HG03175 (cell line): ENCODE data around the gene ST7L.

Experiments
- ATAC-seq: cut with Tn5 transposase; IDR thresholded peaks from one replicate; pipeline ENCODE4 v1.9.1; 2021; ENCODE audit warnings: mild to moderate bottlenecking, moderate library complexity; ENCODE audit not compliant: unreplicated experiment

ST7L gene

DNA sequence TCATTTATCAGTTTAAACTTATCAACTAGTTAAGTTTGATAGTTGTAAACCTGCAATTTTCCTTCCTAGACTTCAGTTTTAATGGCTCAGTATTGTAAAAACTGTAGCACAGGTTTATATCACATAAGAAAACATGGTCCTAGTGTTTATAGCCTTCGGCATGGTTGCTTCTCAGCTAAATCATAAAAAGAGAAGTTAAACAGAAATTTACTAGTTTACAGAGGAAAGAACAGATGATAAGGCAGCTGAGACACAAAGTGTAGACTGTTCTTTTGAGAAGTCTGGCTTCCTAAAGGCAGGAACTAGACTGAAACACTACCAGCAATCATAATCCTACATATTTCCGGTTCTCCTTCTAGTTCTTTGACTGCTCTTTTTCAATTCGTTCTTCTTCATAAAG lies 70.4 kb downstream of the ST7L start:
- ATAC-seq = no peak

DNA sequence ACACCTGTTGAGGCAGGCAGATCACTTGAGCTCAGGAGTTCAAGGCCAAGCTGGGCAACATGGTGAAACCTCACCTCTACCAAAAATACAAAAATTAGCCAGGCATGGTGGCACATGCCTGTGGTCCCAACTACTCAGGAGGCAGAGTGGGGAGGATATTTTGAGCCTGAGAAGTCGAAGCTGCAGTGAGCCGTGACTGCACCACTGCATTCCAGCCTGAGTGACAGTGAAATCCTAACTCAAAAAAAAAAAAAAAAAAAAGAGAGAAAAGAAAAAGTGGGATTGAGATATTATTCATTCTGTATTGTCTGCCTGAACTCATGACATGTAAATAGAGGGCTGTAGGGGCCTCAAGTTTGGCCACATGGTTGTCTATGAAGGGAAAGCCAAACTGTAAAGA lies 72.9 kb downstream of the ST7L start:
- ATAC-seq = no peak

DNA sequence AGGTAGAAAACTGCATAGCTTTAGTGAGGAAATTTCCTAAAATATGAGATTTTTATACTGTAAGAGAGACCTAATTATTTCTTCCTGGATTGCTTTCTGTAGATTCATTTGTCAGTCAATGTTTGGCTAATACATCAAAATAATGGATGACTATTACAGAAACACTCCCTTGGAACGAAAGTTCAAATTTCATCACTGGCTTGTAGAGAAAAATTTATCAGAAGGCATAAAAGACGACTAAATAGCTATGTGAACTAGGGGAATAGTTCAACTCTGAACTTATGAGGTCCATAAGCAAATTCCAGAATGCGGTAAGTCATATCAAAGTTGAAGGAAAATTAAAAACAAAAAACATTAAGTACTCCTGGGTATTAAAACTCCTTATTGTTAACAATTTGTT lies 74.2 kb downstream of the ST7L start:
- no peak for ATAC-seq

GRCh38 chr1:112544011-112544688 lies 74.8 kb downstream of the ST7L start:
- no peak for ATAC-seq

DNA sequence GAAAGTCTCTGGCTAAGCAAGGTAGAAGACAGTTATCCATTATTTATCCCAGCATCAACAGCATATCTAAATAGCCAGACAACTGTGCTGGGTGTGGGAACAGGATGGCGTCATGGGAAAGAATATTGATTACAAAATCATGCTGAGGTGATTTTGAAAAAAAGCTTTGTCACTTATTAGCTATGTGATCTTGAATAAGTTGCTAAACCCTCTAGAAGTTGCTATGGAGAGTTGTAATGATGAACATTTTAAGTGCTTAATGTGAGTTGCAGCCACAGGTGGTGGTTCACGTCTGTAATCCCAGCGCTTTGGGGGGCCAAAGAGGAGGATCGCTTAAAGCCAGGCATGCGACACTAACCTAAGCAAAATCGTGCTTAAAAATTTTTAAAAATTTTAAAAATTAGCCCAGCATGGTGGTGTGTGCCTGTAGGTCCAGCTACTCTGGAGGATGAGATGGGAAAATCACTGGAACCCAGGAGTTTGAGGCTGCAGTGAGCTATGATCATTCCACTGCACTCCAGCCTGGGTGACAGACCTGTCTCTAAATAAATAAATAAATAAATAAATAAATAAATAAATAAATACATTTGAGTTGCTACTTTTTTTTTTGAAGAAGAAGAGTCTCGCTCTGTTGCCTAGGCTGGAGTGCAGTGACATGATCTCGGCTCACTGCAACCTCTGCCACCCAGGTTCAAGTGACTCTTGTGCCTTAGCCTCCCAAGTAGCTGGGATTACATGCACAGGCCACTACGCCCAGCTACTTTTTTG lies 76.6 kb downstream of the ST7L start:
- no peak for ATAC-seq

DNA sequence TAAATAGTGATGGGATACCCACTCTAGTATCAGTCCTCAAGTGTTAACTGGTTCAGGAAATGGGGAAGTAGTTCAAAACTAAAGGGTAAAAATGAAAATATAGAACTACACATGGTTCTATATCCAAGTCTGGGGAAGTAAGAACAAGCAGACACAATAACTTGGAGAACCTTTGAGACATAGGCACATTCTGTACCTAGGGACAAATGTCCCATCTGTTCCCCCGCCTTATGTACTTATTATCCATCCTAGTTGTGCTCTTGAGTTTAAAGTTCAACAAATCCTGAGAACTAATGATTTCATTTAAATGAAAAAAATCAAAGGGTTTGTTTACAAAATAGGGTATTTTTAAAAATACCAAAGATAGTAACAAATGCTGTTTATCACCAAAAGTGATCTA lies 77.6 kb downstream of the ST7L start:
- ATAC-seq = no peak

DNA sequence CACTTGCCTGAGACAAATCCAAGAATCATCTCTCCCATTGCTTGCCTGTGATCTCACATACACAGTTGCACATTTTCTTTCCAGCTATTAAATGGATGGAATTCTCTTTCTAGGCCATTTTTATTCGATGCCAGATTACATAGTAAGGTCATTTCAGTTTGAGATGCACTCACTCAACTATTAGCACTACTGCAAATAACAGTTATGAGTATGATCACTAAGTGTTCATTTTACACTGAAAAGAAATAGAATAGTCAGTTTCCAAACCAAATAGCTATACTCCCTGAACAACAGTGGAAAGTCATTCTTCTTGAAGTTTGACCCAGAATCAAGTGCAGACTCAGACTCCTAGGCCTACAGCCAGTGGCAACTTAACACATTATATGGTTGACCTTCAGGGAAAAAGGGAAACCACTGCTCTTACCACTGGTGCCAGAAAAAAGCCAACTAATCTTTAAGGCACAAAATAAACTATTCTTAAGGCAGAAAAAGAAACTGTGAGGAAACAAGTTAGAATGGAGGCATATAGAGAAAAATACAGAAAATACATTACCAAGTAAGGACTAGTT lies 78.6 kb downstream of the ST7L start:
- no peak for ATAC-seq

- ATAC-seq = no peak
Measured at GRCh38 chr1:112538883-112539282, 80.1 kb downstream of the ST7L start.

- ATAC-seq = no peak
Measured at GRCh38 chr1:112537456-112537855, 81.5 kb downstream of the ST7L start.

DNA sequence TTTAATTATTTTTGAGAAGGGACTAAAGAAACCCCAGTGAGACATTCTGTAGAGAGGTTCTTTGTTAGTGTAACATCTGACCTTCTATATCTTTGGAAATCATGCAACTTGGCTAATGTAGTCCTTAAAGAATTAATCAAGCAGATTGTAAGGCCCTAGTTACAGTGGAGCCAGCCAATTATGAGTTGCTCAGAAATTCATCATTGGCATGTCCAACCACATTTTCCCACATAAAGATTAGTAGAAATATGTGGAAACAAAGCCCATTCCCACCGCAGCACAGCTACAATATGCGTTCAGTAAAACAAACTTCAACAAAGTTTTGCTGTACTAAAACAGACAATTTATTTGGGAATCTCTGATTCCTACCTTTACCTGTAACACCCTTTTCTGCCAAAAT lies 82.4 kb downstream of the ST7L start:
- no peak for ATAC-seq

GRCh38 chr1:112533029-112533428 lies 85.9 kb downstream of the ST7L start:
- no peak for ATAC-seq

GRCh38 chr1:112532064-112532463 lies 86.9 kb downstream of the ST7L start:
- ATAC-seq = no peak

DNA sequence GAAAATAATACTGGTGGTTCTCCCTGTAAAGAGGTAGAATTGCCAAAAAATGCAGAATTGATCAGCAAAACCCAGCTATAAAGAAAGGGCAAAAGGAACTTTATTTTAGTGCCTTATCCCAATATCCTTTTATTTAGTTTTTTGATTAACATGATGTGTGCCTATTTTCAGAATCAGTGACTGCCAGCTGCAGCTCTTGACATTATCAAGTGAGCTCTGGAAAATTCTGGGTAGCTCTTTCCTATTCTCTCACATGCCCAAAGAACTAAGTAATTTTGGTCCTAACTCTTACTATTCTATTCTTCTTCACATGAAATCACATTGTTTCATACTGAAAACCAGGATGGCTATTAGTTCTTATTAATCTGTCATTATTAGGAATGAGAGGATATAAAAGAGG lies 88.1 kb downstream of the ST7L start:
- no peak for ATAC-seq

GRCh38 chr1:112529301-112529700 lies 89.6 kb downstream of the ST7L start:
- ATAC-seq = no peak

DNA sequence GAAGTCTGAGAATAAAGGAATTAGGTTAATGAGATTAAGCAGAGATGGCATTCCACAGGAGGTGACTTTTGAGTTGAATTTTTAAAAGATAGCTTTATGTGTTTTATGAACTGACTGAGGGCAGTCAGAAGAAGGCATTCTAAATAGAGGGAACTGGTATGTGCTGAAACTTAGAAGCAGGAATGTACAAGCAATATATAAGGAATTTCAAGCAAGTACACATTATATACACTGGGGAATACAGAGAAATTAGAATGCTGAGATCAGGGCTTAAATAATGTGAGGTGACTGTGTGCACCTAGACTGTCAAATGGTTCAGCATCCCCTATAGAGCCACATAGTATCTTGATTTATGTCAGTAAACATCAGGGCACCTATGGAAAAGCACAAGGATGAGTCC lies 90.9 kb downstream of the ST7L start:
- no peak for ATAC-seq

DNA sequence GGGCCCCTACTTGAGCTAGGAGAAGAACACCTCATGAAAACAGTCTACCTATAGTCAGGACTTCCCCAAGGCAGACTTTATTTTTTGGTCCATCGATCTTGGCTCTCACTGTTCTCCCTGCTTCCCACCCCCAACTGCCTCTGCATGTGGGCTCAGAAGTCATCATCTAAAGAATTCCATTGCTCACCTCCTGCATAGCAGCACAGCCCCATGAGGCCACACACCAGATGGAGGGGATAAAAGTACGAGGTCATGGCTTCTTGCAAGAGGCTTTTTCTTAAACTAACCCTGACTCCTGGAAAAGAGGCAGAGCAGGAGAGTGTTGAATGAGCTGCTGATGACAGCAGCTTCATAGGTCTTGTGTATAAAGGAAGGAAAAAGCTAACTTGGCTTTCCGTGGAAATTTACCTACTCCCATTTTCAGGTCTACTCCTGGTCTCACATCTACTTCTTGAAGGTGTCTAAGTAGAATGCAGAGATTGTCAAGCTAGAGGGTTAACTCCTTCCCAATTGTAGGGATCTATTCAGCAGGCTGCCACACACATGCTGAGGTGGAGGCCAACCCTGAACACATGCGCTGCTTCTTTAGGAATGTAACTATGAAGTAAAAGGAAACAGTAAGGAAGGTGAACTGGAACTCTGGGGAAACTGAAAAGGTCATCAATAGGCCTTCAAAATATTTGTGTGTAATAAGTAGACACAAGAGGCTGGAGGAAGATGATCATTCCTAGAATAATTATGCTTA lies 91.5 kb downstream of the ST7L start:
- ATAC-seq = no peak

DNA sequence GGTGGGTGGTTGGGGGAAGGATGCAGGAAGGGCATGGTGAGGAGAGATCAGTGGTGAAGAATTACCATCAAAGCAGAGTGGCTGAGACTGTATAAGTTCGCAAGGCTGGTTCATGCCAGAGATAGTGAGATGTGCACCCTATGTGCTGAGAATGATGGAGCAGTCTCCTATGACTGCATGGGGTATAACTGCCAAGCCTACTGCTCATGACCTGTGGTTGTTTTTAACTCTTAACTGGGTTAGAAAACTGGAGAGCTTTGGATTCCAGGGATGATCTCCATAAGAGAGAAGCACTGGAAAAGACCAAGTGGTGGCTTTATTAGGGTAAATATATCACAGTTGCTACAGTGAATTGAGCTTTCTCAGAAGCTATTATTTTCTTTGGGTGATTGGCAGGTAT lies 94.0 kb downstream of the ST7L start:
- ATAC-seq = no peak

DNA sequence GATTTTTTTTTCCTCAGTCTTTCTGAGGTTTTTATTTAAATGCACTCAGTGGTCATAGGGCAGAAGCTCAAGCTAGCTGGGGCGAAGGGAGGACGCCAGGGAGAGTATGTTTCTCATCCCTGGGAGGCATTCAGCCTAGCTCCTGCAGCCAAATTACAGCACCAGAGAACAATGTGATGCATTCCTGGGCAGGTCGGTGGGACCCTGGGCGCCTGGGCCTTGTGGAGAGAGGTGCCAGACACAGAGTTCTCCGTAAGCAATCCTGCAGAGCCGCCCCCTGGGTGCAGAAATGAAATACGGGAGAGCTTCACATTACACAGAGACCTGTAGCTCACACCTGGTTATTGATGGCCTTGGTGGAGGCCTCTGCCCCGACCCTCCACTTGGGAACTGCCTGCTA lies 94.7 kb downstream of the ST7L start:
- no peak for ATAC-seq

GRCh38 chr1:112522621-112523020 lies 96.3 kb downstream of the ST7L start:
- no peak for ATAC-seq

- ATAC-seq = no peak
Measured at GRCh38 chr1:112520166-112520565, 98.8 kb downstream of the ST7L start.

DNA sequence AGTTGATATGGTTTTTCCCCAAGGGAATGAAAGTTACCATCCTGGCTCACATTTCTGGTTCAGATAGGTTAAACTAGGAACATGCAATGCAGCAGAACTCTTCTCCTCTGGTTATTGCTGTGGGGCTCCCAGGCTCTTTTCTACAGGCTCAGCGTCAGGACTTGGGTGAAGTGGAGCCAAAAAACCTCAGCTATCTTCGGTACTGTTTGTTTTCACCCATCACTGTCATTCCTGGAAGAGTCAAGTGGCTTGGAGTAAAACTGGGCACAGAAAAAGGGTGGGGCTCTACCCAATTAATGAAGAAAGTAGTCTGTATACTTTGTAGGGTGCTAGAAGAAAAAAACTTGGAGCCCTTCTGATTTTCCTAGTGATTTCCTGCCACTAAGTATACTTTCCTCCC lies 100.8 kb downstream of the ST7L start:
- no peak for ATAC-seq

DNA sequence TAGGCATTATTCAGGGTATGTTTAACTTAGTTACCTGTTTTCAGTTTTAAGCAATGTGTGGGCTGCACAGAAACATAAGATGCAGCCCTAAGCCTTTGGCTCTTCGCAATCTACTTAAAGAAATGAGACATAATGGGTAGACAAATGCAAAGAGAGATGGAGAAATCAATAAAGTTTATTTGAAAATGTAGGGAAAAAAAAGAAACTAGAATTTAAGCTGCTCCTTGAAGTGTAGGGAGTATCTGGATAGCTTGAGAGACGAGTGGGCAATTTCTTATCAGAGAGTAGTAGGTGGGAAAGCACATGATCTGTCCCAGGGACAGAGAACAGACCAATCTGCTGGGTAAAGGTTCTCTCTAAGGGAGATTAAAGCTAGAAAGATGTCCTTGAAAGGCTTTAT lies 101.3 kb downstream of the ST7L start:
- ATAC-seq = no peak
